Cardiac muscle cell (in vitro differentiated cells and primary cell): ENCODE data around the gene NAA40. TPM values are rescaled to one million over a fixed set of nuclear protein-coding genes. Genes with fewer than 3 reads are reported as not detected.

ENCODE experiments used
- DNase-seq, 2 donors: peaks; one replicate each; pipeline versions ENCODE4 v3.0.0 to v3.0.0-alpha.2; 2010 to 2017; ENCODE audit warnings: low read depth in 1 of 2, low spot score in 1 of 2
- H3K27ac ChIP-seq: fragments of 200-600 bp; sonication (generic); 2 replicates; pipeline ENCODE4 v1.5.1; 2016
- H3K27me3 ChIP-seq: fragments of 200-600 bp; sonication (generic); 2 replicates; pipeline ENCODE4 v1.6.0; 2016; ENCODE audit warnings: control low read depth
- H3K36me3 ChIP-seq: fragments of 200-600 bp; sonication (generic); 2 replicates; pipeline ENCODE4 v1.5.1; 2016; ENCODE audit warnings: control low read depth
- H3K4me1 ChIP-seq: fragments of 200-600 bp; sonication (generic); 2 replicates; pipeline ENCODE4 v1.8.1; 2017; ENCODE audit warnings: low read depth, mild to moderate bottlenecking, mixed run types
- H3K4me3 ChIP-seq: fragments of 200-600 bp; sonication (generic); 2 replicates; pipeline ENCODE4 v1.5.1; 2016; ENCODE audit warnings: mild to moderate bottlenecking
- H3K9me3 ChIP-seq: fragments of 200-600 bp; sonication (generic); 2 replicates; pipeline ENCODE4 v1.5.1; 2017; ENCODE audit warnings: low read depth, mild to moderate bottlenecking, control low read depth
- polyA plus RNA-seq: library from polyadenylated mRNA; unstranded; fragments of >200 nt; fragmentation: Nextera tagmentation; extraction: Ambion mirVana; gene quantifications from 2 replicates; pipeline ENCODE4 v1.2.1, GENCODE V29; 2016
- total RNA-seq: library from RNA; depleted of rRNA; stranded (reverse); fragments of >200 nt; gene quantifications from 2 replicates; pipeline ENCODE4 v1.2.3, GENCODE V29; 2016
- TF ChIP-seq, protein P1 (sequence below): IDR thresholded peaks from 2 replicates; pipeline ENCODE4 v1.5.1; 2012; ENCODE audit warnings: low read depth, mild to moderate bottlenecking, low read length

The NAA40 gene
- total and polyA plus RNA-seq, 2 experiments from 2014 or later, result 59.1 to 82.7 TPM

GRCh38 chr11:63908631-63909401, 30.0 kb upstream of the NAA40 start:
- TF ChIP-seq, protein P1, sequence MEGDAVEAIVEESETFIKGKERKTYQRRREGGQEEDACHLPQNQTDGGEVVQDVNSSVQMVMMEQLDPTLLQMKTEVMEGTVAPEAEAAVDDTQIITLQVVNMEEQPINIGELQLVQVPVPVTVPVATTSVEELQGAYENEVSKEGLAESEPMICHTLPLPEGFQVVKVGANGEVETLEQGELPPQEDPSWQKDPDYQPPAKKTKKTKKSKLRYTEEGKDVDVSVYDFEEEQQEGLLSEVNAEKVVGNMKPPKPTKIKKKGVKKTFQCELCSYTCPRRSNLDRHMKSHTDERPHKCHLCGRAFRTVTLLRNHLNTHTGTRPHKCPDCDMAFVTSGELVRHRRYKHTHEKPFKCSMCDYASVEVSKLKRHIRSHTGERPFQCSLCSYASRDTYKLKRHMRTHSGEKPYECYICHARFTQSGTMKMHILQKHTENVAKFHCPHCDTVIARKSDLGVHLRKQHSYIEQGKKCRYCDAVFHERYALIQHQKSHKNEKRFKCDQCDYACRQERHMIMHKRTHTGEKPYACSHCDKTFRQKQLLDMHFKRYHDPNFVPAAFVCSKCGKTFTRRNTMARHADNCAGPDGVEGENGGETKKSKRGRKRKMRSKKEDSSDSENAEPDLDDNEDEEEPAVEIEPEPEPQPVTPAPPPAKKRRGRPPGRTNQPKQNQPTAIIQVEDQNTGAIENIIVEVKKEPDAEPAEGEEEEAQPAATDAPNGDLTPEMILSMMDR, result no peak
- peak overlapping the region; percentile 92 for H3K27ac ChIP-seq
- peaks cover 39% of the 10 kb centered on the region for H3K4me1 ChIP-seq
- H3K36me3 ChIP-seq, result peaks cover 10% of the 10 kb centered on the region
- H3K4me3 ChIP-seq, result no peak overlapping the region
- H3K9me3 ChIP-seq, result no peaks in the 10 kb centered on the region
- DNase-seq, result no peak
- no peaks in the 10 kb centered on the region for H3K27me3 ChIP-seq

DNA sequence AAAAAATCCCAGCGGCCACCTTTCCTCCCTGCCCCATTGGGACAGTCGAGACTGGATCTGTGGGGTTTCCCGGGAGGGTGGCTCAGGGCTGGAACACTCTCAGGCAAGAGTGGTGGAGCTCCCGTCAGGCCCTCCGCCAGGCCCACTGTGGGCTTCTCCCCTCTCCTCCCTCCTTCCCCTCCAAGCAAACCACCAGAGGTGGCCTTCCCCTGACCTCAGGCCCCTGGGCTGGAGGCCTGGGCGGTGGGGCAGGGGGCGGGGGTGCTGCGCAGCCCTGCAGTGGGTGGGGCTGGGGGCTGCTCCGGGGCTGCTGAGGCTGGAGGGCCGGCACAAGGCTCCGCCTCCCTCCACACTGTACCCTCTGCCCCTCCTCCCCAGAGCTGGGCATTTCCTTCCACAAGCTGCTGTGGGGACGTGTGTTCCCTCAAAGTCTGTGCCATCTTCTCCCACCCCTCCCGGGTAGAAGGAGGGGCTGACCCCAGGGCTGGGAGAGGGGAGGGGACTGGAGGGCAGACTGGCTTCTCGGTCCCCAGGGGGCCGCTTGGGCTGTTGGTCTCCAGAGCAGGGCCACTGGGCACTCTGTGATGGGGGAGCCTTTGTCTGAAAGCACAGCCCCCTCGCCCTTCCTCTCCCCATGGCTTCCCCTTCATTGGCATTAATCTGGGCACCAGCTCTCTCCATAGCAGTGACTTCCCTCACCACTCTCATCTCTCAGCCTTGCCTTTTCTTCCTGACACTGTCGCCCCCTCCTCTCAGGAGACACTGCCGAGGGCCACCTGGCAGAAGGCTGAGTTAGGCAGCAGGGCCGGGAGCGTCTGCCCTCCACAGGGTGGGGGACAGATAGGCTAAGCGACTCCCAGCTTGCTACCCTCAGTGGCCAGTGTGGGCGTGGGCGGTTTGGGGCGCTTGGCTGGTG, 29.0 kb upstream of the NAA40 start:
- DNase-seq, result peak in 1 of 2 donors; percentile 88
- H3K27ac ChIP-seq, result peak overlapping the region; percentile 92
- H3K27me3 ChIP-seq, result no peaks in the 10 kb centered on the region
- H3K4me1 ChIP-seq, result peaks cover 39% of the 10 kb centered on the region
- H3K36me3 ChIP-seq, result peaks cover 7% of the 10 kb centered on the region
- TF ChIP-seq, protein P1, result no peak
- no peak overlapping the region for H3K4me3 ChIP-seq
- no peaks in the 10 kb centered on the region for H3K9me3 ChIP-seq

DNA sequence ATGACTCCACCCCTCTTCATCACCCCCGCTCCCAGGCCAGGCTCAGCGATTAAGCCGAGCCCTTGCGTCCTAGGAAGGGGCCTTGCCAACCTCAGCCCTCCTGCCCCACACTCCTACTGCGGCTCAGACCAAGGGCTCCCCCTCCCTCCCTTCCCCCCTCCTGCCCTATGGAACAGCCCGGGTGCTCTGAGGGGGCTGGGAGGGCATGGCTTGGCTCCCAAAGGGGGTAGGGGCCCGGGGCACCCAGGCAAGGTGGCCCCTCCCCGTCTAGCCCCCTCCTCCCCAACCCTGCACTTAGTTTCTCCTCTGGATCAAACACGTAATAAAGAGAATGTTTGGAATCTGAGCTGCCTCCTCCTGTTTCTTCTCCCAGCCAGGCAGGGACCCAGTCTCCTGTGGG, 28.1 kb upstream of the NAA40 start:
- TF ChIP-seq, protein P1, result no peak
- H3K4me3 ChIP-seq, result no peak overlapping the region
- H3K27ac ChIP-seq, result peak overlapping the region; percentile 92
- H3K27me3 ChIP-seq, result no peaks in the 10 kb centered on the region
- H3K9me3 ChIP-seq, result no peaks in the 10 kb centered on the region
- H3K4me1 ChIP-seq, result peaks cover 45% of the 10 kb centered on the region
- peaks cover 5% of the 10 kb centered on the region for H3K36me3 ChIP-seq
- DNase-seq, result no peak

- Histone ChIP-seq H3K9me3 (no peaks in the 10 kb centered on the region), H3K4me3 (no peak overlapping the region), H3K27ac (peak overlapping the region; percentile 92), H3K36me3 (peaks cover 5% of the 10 kb centered on the region), H3K4me1 (peaks cover 45% of the 10 kb centered on the region), H3K27me3 (no peaks in the 10 kb centered on the region)
- TF ChIP-seq, protein P1, result no peak
- DNase-seq, result no peak
Measured at GRCh38 chr11:63911440-63911839, 27.4 kb upstream of the NAA40 start.

GRCh38 chr11:63911876-63912275, 26.9 kb upstream of the NAA40 start:
- Histone ChIP-seq H3K27ac (peak overlapping the region; percentile 92), H3K4me1 (peaks cover 43% of the 10 kb centered on the region)

More at GRCh38 chr11:63911876-63912275, 26.9 kb upstream of the NAA40 start:
- Histone ChIP-seq H3K27me3 (no peaks in the 10 kb centered on the region), H3K4me3 (no peak overlapping the region), H3K36me3 (peaks cover 5% of the 10 kb centered on the region), H3K9me3 (no peaks in the 10 kb centered on the region)
- TF ChIP-seq, protein P1, result no peak
- no peak for DNase-seq
